GM06990 (cell line): ENCODE results near the gene LENEP.
A peak's percentile ranks its signal among the peaks of the same experiment; 100 is the strongest.

Source experiments
- DNase-seq: peaks from one replicate; pipeline ENCODE4 v3.0.0-alpha.2; 2011; ENCODE audit not compliant: insufficient read length; ENCODE audit errors: extremely low read depth
- H3K27me3 ChIP-seq: replicated peaks from 2 replicates; pipeline ENCODE4 v1.6.0; 2011; ENCODE audit warnings: low read length; ENCODE audit not compliant: control insufficient read depth, insufficient read depth
- H3K36me3 ChIP-seq: 2 replicates; pipeline ENCODE4 v1.5.1; 2011; ENCODE audit warnings: low read length; ENCODE audit not compliant: control insufficient read depth, insufficient read depth
- H3K4me3 ChIP-seq: replicated peaks from 2 replicates; pipeline ENCODE4 v1.5.1; 2011; ENCODE audit warnings: low read depth, mild to moderate bottlenecking, control low read depth, low read length
- CTCF ChIP-seq: IDR thresholded peaks from 2 replicates; pipeline ENCODE4 v1.5.1; 2011; ENCODE audit warnings: low read length, control low read depth, mild to moderate bottlenecking, inconsistent platforms; ENCODE audit not compliant: insufficient read depth, poor library complexity, severe bottlenecking

The LENEP gene

GRCh38 chr1:154967331-154967950 is 25.9 kb upstream of the LENEP start:
- no peak for TF ChIP-seq CTCF
- peaks cover 41% of the 10 kb centered on the region for H3K36me3 ChIP-seq
- no peak for DNase-seq
- no peaks in the 10 kb centered on the region for H3K27me3 ChIP-seq
- H3K4me3 ChIP-seq, result no peak overlapping the region

- DNase-seq, result no peak
- Histone ChIP-seq H3K36me3 (peaks cover 36% of the 10 kb centered on the region), H3K27me3 (no peaks in the 10 kb centered on the region), H3K4me3 (no peak overlapping the region; the same call in 1 of the 2 replicates)
- no peak for TF ChIP-seq CTCF
Observed at GRCh38 chr1:154968731-154969130, 24.7 kb upstream of the LENEP start.

GRCh38 chr1:154969246-154969645 is 24.1 kb upstream of the LENEP start:
- Histone ChIP-seq H3K36me3 (peaks cover 34% of the 10 kb centered on the region), H3K27me3 (no peaks in the 10 kb centered on the region), H3K4me3 (peak overlapping the region; percentile 32)
- no peak for TF ChIP-seq CTCF
- DNase-seq, result no peak

GRCh38 chr1:154969860-154970452 is 23.4 kb upstream of the LENEP start:
- no peak for DNase-seq
- Histone ChIP-seq H3K36me3 (peaks cover 31% of the 10 kb centered on the region), H3K27me3 (no peaks in the 10 kb centered on the region), H3K4me3 (peak overlapping the region; percentile 39)
- TF ChIP-seq CTCF, result no peak

GRCh38 chr1:154970631-154971340 is 22.6 kb upstream of the LENEP start, which contains the start of gene SHC1:
SHC1 (minus strand) TSS chr1:154970747; CDS start chr1:154970526, 221 bp downstream.
- Histone ChIP-seq H3K36me3 (peaks cover 25% of the 10 kb centered on the region), H3K27me3 (no peaks in the 10 kb centered on the region), H3K4me3 (peak within 1 kb of the TSS; percentile 39)
- no peak for TF ChIP-seq CTCF
- no peak for DNase-seq
